Activated CD4-positive, alpha-beta T cell treated with anti-CD3 and anti-CD28 coated beads for 1 hour (primary cell): ENCODE results near the gene MRC2.

Source experiments
- DNase-seq: peaks from one replicate; pipeline ENCODE4 v3.0.0-alpha.2; 2020

MRC2 gene

GRCh38 chr17:62631936-62632924 is 4.8 kb downstream of the MRC2 start:
- no peak for DNase-seq

DNA sequence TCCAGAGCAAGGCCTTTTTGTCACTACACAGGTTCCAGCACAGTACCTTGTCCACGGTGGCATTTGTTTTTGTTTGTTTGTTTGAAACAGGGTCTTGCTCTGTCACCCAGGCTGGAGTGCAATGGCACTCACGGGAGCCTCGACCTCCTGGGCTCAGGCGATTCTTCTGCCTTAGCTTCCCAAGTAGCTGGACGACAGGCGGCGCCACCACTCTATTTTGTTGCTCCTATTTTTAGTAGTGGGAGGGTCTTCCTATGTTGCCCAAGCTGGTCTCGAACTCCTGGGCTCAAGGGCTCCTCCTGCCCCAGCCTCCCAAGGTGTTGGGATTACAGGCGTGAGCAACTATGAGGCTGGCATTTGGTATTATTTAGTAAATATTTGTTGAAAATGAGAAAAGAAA is 10.3 kb downstream of the MRC2 start:
- DNase-seq, result no peak

- no peak for DNase-seq
Observed at GRCh38 chr17:62641153-62641552, 13.7 kb downstream of the MRC2 start.

DNA sequence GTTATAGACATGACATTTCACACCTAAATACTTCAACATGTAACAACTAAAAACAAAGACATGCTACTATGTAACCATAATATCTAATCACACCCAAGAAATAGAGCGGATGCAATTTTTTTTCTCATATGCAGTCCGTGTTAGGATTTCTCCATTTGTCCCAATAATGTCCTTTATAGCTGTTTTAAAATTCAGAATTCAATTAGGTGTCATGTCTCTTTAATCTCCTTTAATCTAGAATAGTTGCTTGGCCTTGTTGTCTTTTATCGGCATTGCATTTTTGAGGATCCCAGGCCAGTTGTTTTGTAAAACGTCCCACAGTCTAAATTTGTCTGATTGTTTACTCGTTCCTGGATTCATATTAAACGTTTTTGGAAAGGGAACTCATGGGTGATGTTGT is 14.5 kb downstream of the MRC2 start:
- no peak for DNase-seq

GRCh38 chr17:62643496-62643895 is 16.0 kb downstream of the MRC2 start:
- DNase-seq, result no peak

GRCh38 chr17:62644487-62645173 is 17.2 kb downstream of the MRC2 start:
- DNase-seq, result no peak

- DNase-seq, result no peak
Observed at GRCh38 chr17:62648251-62648955, 20.9 kb downstream of the MRC2 start.

- DNase-seq, result no peak
Observed at GRCh38 chr17:62648956-62649294, 21.5 kb downstream of the MRC2 start.

DNA sequence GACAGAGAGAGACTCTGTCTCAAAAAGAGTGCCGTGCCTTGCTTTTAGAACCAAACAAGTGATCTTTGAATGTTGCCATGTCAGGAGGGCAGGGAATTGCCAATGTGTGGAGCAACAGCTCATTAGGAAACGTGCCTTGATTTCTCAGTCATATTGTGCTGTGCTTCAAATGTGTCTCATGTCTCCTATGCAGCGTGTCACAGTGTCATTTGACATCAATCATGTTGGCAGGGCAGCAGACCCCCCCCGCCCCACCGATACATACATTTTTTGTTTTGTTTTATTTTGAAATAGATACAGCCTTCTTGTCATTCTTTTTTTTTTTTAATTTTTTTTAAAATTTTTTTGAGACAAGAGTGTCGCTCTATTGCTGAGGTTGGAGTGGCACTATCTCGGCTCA is 22.1 kb downstream of the MRC2 start:
- no peak for DNase-seq

- no peak for DNase-seq
Observed at GRCh38 chr17:62650587-62650986, 23.1 kb downstream of the MRC2 start.

DNA sequence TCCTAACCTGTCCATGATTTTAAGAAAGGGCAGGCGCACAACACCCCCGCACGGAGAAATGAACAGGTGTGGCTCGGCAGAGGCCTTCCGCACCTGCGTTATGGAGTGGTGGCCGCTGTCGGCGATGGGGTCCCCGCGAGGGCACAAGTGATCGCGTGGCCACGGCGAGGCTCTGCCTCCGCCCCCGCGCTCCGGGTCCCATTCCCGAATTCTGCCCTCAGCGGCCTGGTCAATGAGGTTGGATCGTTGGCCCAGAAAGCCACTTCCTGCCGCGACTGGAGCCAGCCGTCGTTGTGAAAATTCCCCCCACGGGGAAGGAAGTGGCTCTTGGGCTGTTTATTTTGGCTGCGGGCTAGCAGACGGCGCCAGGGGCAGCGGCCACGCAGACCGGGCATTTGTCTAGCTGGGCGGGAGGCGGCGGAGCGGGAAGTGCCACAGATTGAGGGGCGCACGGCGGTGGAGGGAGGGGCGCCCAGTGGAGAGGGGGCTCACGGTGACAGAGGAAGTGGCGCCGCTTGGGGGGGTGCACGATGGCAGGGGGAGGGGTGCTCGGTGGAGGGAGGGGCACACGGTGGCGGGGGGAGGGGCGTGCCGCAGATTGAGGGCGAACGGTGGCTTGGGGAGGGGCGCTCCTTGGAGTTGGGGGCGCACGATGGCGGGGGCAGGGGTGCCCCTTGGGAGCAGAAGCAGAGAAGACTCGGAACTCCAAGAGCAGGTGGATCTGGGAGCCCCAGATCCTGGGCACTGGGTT is 25.0 kb downstream of the MRC2 start:
- DNase-seq, result no peak

DNA sequence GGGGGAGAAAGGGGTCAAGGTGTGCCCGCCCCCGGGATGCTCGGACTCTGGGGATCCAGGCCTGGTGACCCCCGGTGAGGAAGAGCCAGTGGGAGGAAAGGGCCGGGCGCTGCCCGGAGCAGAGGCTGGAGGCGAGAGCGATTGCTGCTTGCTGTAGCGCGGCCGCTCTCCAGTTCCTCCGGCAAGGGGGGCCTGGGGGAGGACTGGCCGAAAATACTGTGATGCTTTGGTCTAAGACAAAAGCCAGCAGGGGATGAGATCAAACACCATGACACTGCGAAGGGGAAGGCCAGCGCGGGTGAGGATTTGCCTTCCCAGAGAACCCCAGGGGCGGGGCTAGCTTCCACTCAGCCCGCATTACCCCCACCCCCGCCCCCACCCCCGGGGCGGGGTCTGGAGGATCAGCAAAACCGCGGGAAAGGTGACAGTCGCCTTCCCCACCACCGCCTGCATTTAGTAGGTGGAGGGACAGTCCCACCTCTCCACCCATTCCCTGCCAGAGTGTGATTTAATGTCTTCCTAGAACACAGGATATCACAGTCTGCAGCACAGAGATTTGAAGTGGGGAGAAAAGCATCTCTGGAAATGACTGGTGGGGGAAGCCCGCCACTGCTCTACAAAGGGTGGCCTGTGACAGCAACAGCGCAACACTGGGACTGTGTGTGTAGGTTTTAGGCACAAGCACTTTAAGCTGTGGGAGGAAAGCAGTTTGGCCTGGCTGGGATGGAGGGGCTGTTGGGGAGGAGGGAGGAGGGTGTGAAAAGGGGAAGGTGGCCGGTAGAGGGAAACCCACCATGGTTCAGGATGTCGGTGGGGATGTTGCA is 25.7 kb downstream of the MRC2 start:
- peak; percentile 28 for DNase-seq

- DNase-seq, result no peak
Observed at GRCh38 chr17:62653826-62654761, 26.6 kb downstream of the MRC2 start.

- DNase-seq, result no peak
Observed at GRCh38 chr17:62655656-62656055, 28.2 kb downstream of the MRC2 start.

- no peak for DNase-seq
Observed at GRCh38 chr17:62656446-62656845, 29.0 kb downstream of the MRC2 start.

DNA sequence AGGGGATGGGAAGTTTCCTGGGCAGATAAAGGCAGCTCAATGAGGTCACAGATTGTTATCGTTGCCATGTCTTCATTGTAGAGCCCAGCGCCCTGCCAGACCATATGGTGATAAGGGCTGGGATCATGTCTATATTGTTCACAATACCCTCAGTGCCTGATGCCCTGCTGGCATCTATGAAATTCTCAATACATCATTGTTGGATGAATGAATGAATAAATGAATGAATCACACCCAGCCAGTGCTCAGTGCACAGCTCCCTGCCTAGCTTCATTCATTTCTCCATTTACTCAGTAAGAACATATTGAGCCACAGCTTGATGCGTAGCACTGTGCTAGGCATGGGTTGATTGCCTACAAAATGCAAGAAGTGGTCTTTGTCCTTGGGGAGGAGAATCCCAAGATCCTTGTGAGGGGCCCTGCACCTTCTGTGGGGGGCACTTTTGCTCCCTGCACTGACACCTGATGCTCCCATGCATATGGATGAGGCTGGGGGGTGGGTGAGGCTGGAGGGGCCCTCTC is 29.7 kb downstream of the MRC2 start:
- DNase-seq, result no peak

GRCh38 chr17:62657690-62658089 is 30.2 kb downstream of the MRC2 start:
- no peak for DNase-seq

GRCh38 chr17:62658136-62658920 is 30.9 kb downstream of the MRC2 start:
- no peak for DNase-seq

GRCh38 chr17:62660629-62661118 is 33.2 kb downstream of the MRC2 start:
- no peak for DNase-seq

GRCh38 chr17:62661337-62661736 is 33.9 kb downstream of the MRC2 start:
- no peak for DNase-seq
